ENCODE measurements around the gene MYF6. TPM values are rescaled to one million over a fixed set of nuclear protein-coding genes. Genes with fewer than 3 reads are reported as not detected.
A peak's percentile ranks its signal among the peaks of the same experiment; 100 is the strongest.
"Not testable (repeated sequence)": the region's sequence is repeated elsewhere in the genome, so short reads cannot be mapped to it uniquely, and the experiment has no call there.

The MYF6 gene
- total RNA-seq (2014; rRNA removed; shearing (Covaris generic); ENCODE audit: low replicate concordance) = 0.07 TPM in 1 of 2 replicates, not detected in the other

DNA sequence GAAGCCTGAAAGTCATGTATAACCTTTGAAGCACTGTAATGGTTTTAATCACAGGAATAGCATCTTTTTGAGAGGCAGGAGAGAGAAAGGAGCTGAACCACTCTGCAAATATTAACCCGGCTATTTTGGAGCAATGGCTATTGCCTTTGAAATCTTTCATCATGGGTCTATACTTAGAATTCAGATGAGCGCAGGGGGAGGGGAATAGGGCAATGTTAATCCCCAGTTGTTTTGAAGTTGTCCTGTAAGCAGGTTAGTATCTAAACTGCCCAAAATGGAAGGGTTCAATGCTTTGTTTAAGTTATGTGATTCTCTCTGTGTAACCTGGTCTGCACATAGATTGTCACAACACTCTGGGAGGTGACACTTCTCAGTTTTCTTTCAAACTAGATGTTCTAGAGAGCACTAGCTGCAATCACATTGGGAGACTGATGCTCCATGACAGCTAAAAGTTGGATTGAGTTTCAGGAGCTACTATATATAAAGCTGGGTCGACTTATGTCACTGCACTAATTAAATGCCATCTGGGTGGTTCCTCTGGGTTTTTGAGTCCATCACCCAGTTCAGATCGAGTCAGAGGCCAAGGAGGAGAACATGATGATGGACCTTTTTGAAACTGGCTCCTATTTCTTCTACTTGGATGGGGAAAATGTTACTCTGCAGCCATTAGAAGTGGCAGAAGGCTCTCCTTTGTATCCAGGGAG lies at the start of gene MYF6:
Gene MYF6 (plus strand): TSS at position 509 of the 704 bp plus-strand sequence. CDS start 86 bp downstream, at position 595.
- Histone ChIP-seq H3K27me3 (no peaks in the 10 kb centered on the region), H3K4me3 (no peak within 1 kb of the TSS), H3K36me3 (no peaks in the 10 kb centered on the region), H3K9me3 (no peaks in the 10 kb centered on the region)
- no peak for DNase-seq

DNA sequence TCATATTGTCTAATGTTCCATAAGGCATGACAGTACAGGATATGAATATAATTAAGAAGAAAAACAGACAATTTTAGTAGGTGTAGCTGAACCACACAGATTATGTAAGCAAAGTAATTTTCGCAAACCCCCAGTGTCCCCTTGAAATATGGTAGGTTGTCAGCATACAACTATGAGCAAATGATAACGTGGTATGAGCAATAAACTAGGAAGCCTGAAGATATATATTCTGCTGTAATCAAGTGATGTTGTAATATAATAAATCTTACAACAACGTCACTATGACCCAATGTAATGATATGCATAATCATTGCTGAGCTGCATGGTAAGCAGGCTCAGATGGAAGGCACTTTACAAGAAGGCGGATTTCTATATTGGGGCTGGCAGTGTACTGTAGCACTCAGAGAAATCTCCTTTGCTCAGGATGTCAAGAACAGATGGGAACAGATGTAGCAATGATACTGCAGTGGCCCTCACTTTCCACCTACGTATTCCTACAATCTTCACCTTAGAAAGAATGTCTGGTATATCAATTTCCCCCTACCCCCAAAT lies 47.8 kb upstream of the MYF6 start:
- no peak overlapping the region for H3K4me3 ChIP-seq
- DNase-seq = no peak
- H3K27me3 ChIP-seq = no peaks in the 10 kb centered on the region
- no peaks in the 10 kb centered on the region for H3K36me3 ChIP-seq
- H3K9me3 ChIP-seq = no peaks in the 10 kb centered on the region

DNA sequence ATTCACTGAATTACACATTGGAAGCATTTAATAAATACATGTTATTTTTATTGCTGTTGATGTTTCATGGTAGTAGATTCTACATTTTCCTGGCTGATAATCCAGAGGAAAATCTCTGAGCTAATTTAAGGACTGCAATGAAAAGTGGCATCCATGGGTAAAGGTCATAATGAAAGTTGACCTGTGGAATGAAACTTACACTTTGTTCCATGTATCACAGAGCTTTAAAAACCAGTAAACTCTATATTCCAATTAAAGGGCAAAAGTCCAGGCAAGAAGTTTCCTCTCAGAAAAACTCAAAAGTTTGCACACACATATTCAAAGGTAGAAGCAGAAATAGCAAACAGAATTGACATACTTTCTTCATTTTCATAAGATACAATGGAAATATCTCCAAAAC lies 44.8 kb upstream of the MYF6 start:
- no peaks in the 10 kb centered on the region for H3K9me3 ChIP-seq
- DNase-seq = no peak
- H3K4me3 ChIP-seq = no peak overlapping the region
- peaks cover 3% of the 10 kb centered on the region; the same call in 1 of the 2 replicates for H3K36me3 ChIP-seq
- no peaks in the 10 kb centered on the region for H3K27me3 ChIP-seq

DNA sequence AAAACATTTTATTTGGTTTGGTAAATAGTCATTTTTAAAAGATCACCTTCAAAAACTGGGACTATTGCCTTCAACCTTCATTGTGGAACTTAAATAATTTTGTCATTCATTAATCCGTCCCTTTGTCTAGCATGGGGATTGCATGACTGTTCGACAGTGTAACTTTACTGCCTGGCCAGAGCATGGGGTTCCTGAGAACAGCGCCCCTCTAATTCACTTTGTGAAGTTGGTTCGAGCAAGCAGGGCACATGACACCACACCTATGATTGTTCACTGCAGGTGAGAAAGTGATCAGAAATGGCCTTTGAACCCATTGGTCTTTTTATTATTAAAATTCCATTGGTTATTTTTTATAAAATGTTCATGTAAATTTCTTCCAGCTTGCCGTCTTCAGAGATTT lies 37.2 kb upstream of the MYF6 start:
- DNase-seq = no peak
- no peak overlapping the region for H3K4me3 ChIP-seq
- no peaks in the 10 kb centered on the region for H3K27me3 ChIP-seq
- H3K9me3 ChIP-seq = no peaks in the 10 kb centered on the region
- H3K36me3 ChIP-seq = peaks cover 3% of the 10 kb centered on the region

DNA sequence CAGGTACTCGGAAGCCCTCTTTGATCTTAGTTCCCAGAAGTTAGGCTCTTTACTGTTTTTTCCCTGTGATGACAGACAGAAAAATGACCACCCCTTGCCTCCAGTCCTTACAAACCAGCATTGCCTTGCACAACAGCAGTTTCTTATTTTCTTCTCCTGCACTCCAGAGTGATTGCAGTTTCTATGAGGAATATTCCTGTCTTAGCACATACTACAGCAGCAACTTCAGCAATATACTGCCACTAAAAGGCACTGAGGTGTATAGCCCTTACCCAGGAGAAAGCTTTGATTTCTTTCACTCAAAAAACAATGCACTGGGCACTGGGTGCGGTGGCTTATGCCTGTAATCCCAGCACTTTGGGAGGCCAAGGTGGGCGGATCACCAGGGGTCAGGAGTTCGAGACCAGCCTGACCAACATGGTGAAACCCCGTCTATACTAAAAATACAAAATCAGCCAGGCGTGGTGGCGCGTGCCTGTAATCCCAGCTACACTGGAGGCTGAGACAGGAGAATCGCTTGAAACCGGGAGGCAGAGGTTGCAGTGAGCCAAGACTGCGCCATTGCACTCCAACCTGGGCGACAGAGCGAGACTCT lies 31.3 kb upstream of the MYF6 start:
- DNase-seq, H3K27me3 ChIP-seq, H3K9me3 ChIP-seq, H3K4me3 ChIP-seq, H3K36me3 ChIP-seq: not testable (repeated sequence)

DNA sequence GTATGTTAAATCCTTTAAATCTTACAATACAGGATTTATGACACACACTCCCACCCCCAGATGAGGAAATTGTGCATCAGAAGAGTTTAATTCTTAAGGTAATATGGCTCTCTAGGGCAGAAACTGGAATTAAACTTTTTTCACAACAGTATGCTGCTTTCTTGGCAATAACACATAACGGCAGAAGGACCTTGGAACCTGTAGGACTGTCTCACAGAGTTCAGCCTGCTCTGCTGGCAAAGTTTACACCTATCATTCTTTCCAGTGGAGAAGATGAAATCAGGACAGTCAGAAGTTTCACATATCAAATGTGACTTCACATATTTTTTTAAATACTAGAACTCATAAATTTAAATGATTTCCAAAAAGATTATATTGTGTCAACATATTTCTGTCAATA lies 30.6 kb upstream of the MYF6 start:
- H3K36me3 ChIP-seq = no peaks in the 10 kb centered on the region; the same call in 1 of the 2 replicates
- H3K27me3 ChIP-seq = no peaks in the 10 kb centered on the region
- DNase-seq = no peak
- no peak overlapping the region for H3K4me3 ChIP-seq
- H3K9me3 ChIP-seq = no peaks in the 10 kb centered on the region

DNA sequence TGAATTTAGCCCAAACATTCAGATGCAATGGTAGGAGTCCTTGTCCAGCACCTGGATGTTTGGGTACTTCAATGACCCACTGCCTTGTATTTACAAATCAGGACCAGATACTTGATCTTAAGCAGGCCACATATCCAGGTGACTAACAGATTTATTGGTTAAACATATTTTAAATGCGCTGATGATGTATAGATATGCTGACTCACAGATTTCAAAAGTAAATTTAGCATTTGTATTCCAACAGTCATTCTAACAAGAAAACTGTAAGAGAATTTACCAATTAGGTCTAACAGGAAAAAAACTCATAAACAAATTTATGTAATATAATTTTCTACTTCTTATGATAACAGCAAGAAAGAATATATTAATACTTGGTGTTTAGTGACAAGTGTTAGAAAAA lies 29.4 kb upstream of the MYF6 start:
- H3K9me3 ChIP-seq = no peaks in the 10 kb centered on the region
- H3K36me3 ChIP-seq = no peaks in the 10 kb centered on the region; the same call in 1 of the 2 replicates
- H3K27me3 ChIP-seq = no peaks in the 10 kb centered on the region
- no peak overlapping the region for H3K4me3 ChIP-seq
- DNase-seq = no peak

DNA sequence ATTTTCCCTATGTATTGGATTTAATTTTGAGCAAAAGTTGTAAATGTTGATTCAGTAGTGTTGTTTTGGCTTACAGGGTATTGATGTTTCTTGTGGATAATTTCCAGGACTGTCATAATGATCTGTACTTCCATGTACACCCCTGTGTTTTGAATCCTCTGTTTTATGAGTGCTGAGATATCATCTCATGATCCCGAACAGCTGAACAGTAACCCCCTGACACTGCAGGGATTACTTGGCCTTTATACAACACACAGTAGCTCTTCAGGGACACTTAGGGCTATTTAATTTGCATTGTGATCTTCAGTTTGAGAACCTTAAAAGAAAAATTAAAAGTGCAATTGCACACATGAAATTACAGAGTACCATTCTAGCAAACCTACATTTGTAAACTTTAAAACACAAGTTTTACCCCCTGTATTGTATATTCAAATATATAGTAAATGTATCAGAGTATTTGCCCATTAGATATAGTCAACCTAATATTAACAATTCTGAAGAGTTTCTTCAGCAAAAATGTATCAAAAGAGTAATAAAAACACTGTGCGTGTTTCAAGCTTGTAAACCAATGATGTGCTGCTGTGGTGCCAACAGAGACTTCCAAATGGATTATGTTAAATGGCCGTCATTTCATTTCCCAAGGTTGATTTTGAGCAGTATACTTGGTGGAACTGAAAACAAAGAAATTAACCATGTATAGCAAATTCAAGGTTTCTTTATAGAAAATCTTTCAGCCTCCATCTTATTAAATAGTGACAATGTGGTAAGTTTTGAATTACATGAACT lies 27.9 kb upstream of the MYF6 start:
- no peaks in the 10 kb centered on the region for H3K27me3 ChIP-seq
- H3K4me3 ChIP-seq = no peak overlapping the region
- H3K36me3 ChIP-seq = no peaks in the 10 kb centered on the region
- no peaks in the 10 kb centered on the region for H3K9me3 ChIP-seq
- no peak for DNase-seq

DNA sequence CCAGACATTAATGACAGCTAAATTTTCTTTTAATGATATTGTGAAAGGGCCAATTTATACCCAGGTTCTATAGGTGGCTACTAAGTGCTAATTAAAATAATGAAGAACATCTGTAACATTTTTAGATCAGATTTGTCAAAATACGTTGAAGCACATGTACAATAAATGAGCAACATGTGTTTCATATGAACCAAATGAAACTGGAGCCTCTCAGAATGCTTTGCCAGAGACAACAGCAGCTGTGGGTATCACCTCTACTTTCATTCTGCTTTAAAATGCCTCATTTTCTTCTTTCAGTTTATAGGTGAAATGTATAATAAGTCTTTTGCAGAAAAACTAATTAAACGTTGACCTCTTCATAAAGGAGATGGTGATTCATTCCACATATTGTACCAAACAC lies 26.1 kb upstream of the MYF6 start:
- no peaks in the 10 kb centered on the region for H3K9me3 ChIP-seq
- peak overlapping the region; percentile 19 for H3K4me3 ChIP-seq
- no peak for DNase-seq
- H3K36me3 ChIP-seq = no peaks in the 10 kb centered on the region
- H3K27me3 ChIP-seq = no peaks in the 10 kb centered on the region

DNA sequence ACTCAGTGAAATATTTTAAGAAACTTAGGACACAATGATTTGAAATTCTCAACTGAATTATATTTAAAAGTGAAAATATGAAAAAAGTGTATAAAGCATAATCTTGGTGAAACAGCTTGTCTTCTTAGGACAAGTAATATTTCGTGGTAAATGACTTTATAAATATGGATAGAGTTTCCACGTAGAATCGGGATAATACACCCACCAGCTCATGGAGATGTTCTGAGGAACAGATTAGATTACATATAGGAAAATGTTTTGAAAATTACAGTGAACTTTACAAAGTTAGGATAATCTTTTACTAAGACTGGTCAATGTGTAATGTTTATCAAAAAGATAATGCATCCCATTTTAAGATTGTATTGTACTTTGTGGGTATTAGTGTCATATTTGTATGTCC lies 25.6 kb upstream of the MYF6 start:
- H3K9me3 ChIP-seq = no peaks in the 10 kb centered on the region
- no peaks in the 10 kb centered on the region for H3K27me3 ChIP-seq
- peak overlapping the region; percentile 19 for H3K4me3 ChIP-seq
- no peak for DNase-seq
- H3K36me3 ChIP-seq = no peaks in the 10 kb centered on the region

DNA sequence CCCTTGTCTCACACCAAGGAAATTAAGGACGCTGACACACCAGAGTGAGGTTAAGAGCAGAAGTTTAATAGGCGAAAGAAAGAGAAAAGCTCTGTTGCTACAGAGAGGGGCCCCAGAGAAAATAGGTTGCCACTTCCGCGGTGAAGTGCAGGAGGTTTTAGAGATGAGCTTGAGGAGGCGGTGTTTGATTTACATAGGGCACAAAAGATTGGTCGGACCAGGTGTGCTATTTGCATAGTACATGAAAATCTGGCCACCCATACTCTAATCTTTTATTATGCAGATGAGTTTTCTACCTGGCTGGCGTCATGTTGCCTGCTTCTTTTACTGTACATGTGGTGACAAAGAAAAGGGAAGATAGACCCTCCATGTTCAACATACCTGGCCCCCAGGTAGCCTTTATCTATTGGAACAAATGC lies 23.3 kb upstream of the MYF6 start:
- H3K27me3 ChIP-seq = no peaks in the 10 kb centered on the region
- no peaks in the 10 kb centered on the region for H3K9me3 ChIP-seq
- H3K36me3 ChIP-seq = no peaks in the 10 kb centered on the region
- DNase-seq = no peak
- no peak overlapping the region for H3K4me3 ChIP-seq

DNA sequence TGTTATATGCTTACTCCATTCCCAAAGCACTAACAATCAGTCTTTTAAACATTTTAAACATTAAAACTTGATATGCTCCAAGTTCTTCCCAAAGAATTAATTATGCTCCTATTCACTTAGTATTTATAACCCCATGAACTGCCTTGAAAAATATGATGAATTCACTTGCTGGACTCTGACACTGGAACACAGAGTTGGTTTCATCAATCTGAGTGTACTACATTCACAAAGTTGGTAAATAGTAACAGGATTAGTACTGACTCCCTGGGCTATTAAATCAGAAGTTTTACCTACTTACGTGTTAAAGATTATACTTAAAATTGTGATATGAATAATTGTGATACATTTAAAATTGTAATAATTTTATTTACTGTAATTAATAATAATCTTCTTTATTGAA lies 17.3 kb upstream of the MYF6 start:
- Histone ChIP-seq H3K36me3 (no peaks in the 10 kb centered on the region), H3K4me3 (no peak overlapping the region), H3K9me3 (no peaks in the 10 kb centered on the region), H3K27me3 (no peaks in the 10 kb centered on the region)
- no peak for DNase-seq

DNA sequence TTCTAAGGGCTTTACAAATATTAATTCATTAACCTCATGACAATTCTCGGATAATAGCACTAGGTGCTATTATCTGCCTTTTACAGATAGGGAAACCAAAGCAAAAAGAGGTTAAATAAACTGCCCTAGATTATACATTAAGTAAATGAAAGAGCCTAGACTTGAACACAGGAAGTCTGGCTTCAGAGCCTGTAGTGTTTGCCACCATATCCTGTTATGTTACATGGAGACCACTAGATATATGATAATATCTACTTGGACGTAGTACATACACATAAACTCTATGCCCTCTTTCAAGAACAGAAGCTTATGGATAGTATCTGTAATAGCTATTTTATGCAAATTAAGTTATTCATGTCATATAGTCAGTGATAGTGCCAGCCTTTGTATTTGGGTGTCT lies 16.9 kb upstream of the MYF6 start:
- DNase-seq = no peak

DNA sequence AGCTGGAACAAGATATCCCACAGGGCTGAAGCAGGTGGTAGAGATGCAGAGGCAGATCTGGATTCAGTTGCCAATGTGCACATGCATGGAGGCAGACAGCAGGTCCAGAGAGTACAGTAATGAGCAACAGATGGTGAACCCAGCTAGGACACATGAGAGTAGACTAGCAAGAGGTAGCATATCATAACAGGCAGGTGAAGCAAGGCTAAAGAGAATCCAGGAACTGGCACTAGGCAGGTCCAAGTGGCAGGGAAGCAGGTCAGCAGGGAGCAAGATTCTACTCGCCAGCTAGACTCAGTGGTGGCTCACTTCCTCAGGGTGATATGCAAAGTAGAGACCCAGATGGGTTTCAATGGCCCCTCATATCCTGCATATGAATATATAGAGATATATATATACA lies 15.3 kb upstream of the MYF6 start:
- H3K4me3 ChIP-seq = no peak overlapping the region
- H3K9me3 ChIP-seq = no peaks in the 10 kb centered on the region
- DNase-seq = no peak
- H3K36me3 ChIP-seq = no peaks in the 10 kb centered on the region
- no peaks in the 10 kb centered on the region for H3K27me3 ChIP-seq

More for the DNA sequence above, 16.9 kb upstream of the MYF6 start:
- Histone ChIP-seq H3K27me3 (no peaks in the 10 kb centered on the region), H3K9me3 (no peaks in the 10 kb centered on the region), H3K4me3 (no peak overlapping the region), H3K36me3 (no peaks in the 10 kb centered on the region)

DNA sequence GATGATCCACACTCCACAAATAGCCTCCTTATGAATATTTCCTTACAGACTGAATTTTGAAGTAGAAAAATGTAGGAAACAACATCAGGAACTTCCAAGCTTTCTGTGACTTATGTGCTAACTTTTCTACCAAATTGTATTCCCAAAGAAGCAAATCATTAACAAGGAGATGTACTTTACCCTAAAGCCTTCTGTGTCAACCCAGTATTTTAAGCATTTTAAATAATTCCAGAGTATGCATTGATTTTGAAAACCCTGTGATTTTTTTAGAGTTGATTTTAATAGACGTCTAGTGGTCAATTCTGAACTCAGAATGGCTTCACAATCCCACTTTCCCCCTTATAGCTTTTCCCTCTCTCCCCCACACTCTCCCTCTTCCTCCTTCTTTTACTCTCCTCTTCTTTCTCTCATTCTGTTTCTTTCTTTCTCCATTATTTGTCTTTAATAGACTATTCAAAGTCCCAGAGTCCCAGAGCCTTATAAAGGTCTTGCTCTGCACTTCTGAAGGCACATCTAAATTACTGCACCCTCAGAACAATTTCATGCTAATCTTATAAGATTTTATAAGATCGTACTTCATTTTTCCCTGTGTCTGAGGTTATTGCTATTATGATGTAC lies 10.1 kb upstream of the MYF6 start:
- DNase-seq = no peak
- H3K9me3 ChIP-seq = no peaks in the 10 kb centered on the region
- H3K36me3 ChIP-seq = no peaks in the 10 kb centered on the region
- no peaks in the 10 kb centered on the region for H3K27me3 ChIP-seq
- no peak overlapping the region for H3K4me3 ChIP-seq

DNA sequence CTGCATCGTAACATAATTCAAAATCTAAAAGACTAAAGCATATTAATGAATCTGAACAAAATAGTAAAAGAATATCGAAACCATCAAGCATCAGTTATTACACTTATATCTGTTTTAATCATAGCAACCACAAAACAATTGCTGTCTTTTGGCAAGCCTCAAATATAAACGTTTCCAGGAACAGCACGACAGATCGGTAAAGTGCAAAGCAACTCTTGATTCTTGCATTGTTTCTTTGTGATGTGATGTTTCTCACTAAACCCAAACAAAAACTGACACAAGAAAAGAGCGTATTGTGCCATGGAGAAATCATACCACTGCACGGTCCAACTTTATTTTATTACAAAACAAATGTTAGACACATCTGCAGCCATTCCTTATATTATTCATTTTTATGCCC lies 9.2 kb upstream of the MYF6 start:
- H3K36me3 ChIP-seq = no peaks in the 10 kb centered on the region
- no peaks in the 10 kb centered on the region for H3K9me3 ChIP-seq
- no peak overlapping the region for H3K4me3 ChIP-seq
- no peaks in the 10 kb centered on the region for H3K27me3 ChIP-seq
- DNase-seq = no peak
